Trophoblast cell (in vitro differentiated cells and primary cell): ENCODE results near the gene EFCAB5.
"Not testable (repeated sequence)": the region's sequence is repeated elsewhere in the genome, so short reads cannot be mapped to it uniquely, and the experiment has no call there.

Source experiments
- DNase-seq, 2 donors: peaks; one replicate each; pipeline ENCODE4 v3.0.0-alpha.2; 2016
- H2AFZ ChIP-seq: 2 replicates; pipeline ENCODE4 v1.6.1; 2013; ENCODE audit warnings: low read length, moderate library complexity, mild to moderate bottlenecking; ENCODE audit not compliant: insufficient read depth, poor library complexity
- H2AK5ac ChIP-seq: 2 replicates; pipeline ENCODE4 v1.6.1; 2013; ENCODE audit warnings: mild to moderate bottlenecking, low read length
- H2BK120ac ChIP-seq: 2 replicates; pipeline ENCODE4 v1.6.1; 2013; ENCODE audit warnings: low read length, mild to moderate bottlenecking, moderate library complexity; ENCODE audit not compliant: insufficient read depth, poor library complexity
- H2BK12ac ChIP-seq: 2 replicates; pipeline ENCODE4 v1.6.1; 2013; ENCODE audit warnings: mild to moderate bottlenecking, low read length, moderate library complexity
- H2BK5ac ChIP-seq: 2 replicates; pipeline ENCODE4 v1.6.1; 2013; ENCODE audit warnings: low read length, low read depth, moderate library complexity, mild to moderate bottlenecking; ENCODE audit not compliant: poor library complexity
- H3K14ac ChIP-seq: 2 replicates; pipeline ENCODE4 v1.6.1; 2013; ENCODE audit warnings: mild to moderate bottlenecking, low read length
- H3K18ac ChIP-seq: 2 replicates; pipeline ENCODE4 v1.6.1; 2013; ENCODE audit warnings: mild to moderate bottlenecking, low read length
- H3K23ac ChIP-seq: 2 replicates; pipeline ENCODE4 v1.6.1; 2013; ENCODE audit warnings: low read length
- H3K27ac ChIP-seq: 2 replicates; pipeline ENCODE4 v1.5.1; 2013; ENCODE audit warnings: low read depth, mild to moderate bottlenecking, inconsistent platforms, low read length, moderate library complexity
- H3K27me3 ChIP-seq: 2 replicates; pipeline ENCODE4 v1.6.1; 2013; ENCODE audit warnings: inconsistent platforms, mild to moderate bottlenecking, low read length, moderate library complexity; ENCODE audit not compliant: insufficient read depth
- H3K36me3 ChIP-seq, 2 experiments: 1 replicate in 1 of 2; 2 replicates in 1 of 2; pipeline ENCODE4 v1.6.1; 2013; ENCODE audit warnings: low read length in 2 of 2, mild to moderate bottlenecking in 2 of 2, moderate library complexity in 1 of 2; ENCODE audit not compliant: insufficient read depth in 2 of 2, control insufficient read depth in 1 of 2
- H3K4ac ChIP-seq: 2 replicates; pipeline ENCODE4 v1.6.1; 2013; ENCODE audit warnings: low read depth, mild to moderate bottlenecking, low read length, moderate library complexity
- H3K4me1 ChIP-seq, 2 experiments: 1 replicate in 1 of 2; 2 replicates in 1 of 2; pipeline ENCODE4 v1.6.1; 2013; ENCODE audit warnings: low read length in 2 of 2, mild to moderate bottlenecking in 2 of 2, moderate library complexity in 1 of 2; ENCODE audit not compliant: insufficient read depth in 2 of 2, control insufficient read depth in 1 of 2
- H3K4me2 ChIP-seq: 2 replicates; pipeline ENCODE4 v1.6.1; 2013; ENCODE audit warnings: inconsistent platforms, mild to moderate bottlenecking, low read length, moderate library complexity
- H3K4me3 ChIP-seq: 2 replicates; pipeline ENCODE4 v1.5.1; 2013; ENCODE audit warnings: mild to moderate bottlenecking, low read depth, low read length, inconsistent platforms
- H3K79me1 ChIP-seq: one replicate; pipeline ENCODE4 v1.6.1; 2013; ENCODE audit warnings: low read length
- H3K79me2 ChIP-seq: 2 replicates; pipeline ENCODE4 v1.6.1; 2013; ENCODE audit warnings: low read length, mild to moderate bottlenecking; ENCODE audit not compliant: control insufficient read depth, insufficient read depth, poor library complexity
- H3K9ac ChIP-seq: 2 replicates; pipeline ENCODE4 v1.6.1; 2013; ENCODE audit warnings: mild to moderate bottlenecking, low read length
- H3K9me3 ChIP-seq: 2 replicates; pipeline ENCODE4 v1.6.1; 2013; ENCODE audit warnings: low read depth, mild to moderate bottlenecking, control low read depth, inconsistent platforms, low read length; ENCODE audit not compliant: insufficient read depth
- H4K12ac ChIP-seq: 2 replicates; pipeline ENCODE4 v1.6.1; 2013; ENCODE audit warnings: low read depth, mild to moderate bottlenecking, low read length, moderate library complexity
- H4K8ac ChIP-seq: 2 replicates; pipeline ENCODE4 v1.6.1; 2013; ENCODE audit warnings: low read depth, mild to moderate bottlenecking, low read length, moderate library complexity
- H4K91ac ChIP-seq: one replicate; pipeline ENCODE4 v1.6.1; 2013; ENCODE audit warnings: low read depth, mild to moderate bottlenecking, low read length, moderate library complexity
- WGBS: extraction: QIAGEN DNeasy Blood & Tissue Kit; methylation state at CpG from one replicate; pipeline ENCODE4 v1.1.7; 2013; ENCODE audit warnings: missing lambda C conversion rate; ENCODE audit not compliant: insufficient read length, insufficient coverage; ENCODE audit errors: extremely low coverage; 5-methylcytosine and 5-hydroxymethylcytosine counted together

EFCAB5 gene

DNA sequence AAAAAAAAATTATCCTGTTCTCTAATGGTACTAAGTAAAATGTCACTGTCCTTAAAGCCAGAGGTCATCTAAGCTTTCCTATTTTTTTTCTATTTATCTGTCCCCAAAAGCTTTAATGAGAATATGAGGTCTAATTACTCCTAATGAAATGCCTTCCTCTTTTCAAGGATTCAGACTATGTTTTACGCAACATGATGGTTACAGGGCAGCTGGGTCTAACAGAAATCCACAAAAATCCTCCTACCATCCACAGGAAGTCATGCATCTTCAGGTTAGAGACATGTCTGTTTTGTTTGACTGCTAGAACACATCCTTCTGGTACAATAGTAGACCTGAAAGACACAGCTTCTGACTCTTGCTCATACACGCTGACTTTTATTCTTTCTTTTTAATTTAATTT, 145.5 kb downstream of the EFCAB5 start:
- Histone ChIP-seq H3K4ac (no peak overlapping the region), H4K8ac (no peak overlapping the region), H3K18ac (no peak overlapping the region), H2AFZ (no peak overlapping the region), H3K9me3 (no peaks in the 10 kb centered on the region), H3K14ac (no peak overlapping the region), H3K79me2 (no peaks in the 10 kb centered on the region), H2BK12ac (no peak overlapping the region), H2AK5ac (no peak overlapping the region), H4K91ac (no peak overlapping the region), H3K4me2 (no peak overlapping the region), H3K27me3 (no peaks in the 10 kb centered on the region), H2BK120ac (no peak overlapping the region), H3K36me3 (no peaks in the 10 kb centered on the region), H3K27ac (no peak overlapping the region), H3K4me3 (no peak overlapping the region), H3K23ac (no peak overlapping the region), H3K79me1 (no peaks in the 10 kb centered on the region), H4K12ac (no peak overlapping the region), H3K9ac (no peak overlapping the region), H3K4me1 (no peaks in the 10 kb centered on the region), H2BK5ac (no peak overlapping the region)
- WGBS: no CpG with 5 or more reads among the region's 2 CpGs
- DNase-seq: no peak

DNA sequence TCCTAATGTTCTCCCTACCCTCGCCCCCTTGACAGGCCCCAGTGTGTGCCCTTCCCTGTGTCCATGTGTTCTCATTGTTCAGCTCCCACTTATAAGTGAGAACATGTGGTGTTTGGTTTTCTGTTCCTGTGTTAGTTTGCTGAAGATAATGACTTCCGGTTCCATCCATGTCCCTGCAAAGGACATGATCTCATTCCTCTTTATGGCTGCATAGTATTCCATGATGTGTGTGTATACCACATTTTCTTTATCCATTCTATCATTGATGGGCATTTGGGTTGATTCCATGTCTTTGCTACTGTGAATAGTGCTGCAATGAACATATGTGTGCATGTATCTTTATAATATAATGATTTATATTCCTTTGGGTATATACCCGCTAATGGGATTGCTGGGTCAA, 146.0 kb downstream of the EFCAB5 start:
- not testable (repeated sequence) for H3K4me2 ChIP-seq, H4K91ac ChIP-seq, DNase-seq, H3K9me3 ChIP-seq, H3K4me3 ChIP-seq, H3K18ac ChIP-seq, H3K14ac ChIP-seq, H3K4ac ChIP-seq, H3K79me1 ChIP-seq, H3K23ac ChIP-seq, H4K12ac ChIP-seq, H2AK5ac ChIP-seq, H3K27me3 ChIP-seq, H3K27ac ChIP-seq, H2BK5ac ChIP-seq, H3K4me1 ChIP-seq, H2BK12ac ChIP-seq, H2AFZ ChIP-seq, H3K79me2 ChIP-seq, H4K8ac ChIP-seq, H3K9ac ChIP-seq, H3K36me3 ChIP-seq, H2BK120ac ChIP-seq
- no CpG with 5 or more reads among the region's 3 CpGs for WGBS

DNA sequence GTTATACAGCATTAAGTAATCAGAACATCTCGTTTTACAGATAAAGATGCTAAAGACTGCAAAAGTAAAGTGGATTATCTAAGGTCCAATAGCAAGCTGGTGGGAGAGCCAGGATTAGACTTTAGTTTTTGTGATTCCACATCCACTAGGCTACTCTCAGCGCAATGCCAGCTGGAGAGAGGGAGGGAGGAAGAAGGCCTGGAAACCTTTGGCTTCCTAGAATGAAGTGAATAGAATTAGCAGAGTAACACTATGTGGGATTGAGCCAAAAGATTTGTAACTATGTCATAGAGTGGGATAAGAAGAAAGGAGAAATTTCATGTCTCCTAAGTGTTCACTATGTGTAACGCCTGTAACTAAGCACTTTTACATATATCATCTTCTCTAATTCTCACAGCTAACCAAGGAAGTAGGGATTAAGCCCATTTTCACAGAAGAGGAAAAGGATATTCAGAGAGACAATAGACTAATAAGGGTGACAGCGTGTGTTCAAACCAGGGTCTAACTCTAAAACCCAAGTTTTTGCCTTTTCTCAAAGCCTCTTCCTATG, 149.8 kb downstream of the EFCAB5 start:
- Histone ChIP-seq H3K36me3 (no peaks in the 10 kb centered on the region), H3K4ac (no peak overlapping the region), H3K18ac (no peak overlapping the region), H3K27ac (no peak overlapping the region), H3K23ac (no peak overlapping the region), H2BK120ac (no peak overlapping the region), H3K4me2 (no peak overlapping the region), H3K79me2 (no peaks in the 10 kb centered on the region), H4K91ac (no peak overlapping the region), H3K9me3 (no peaks in the 10 kb centered on the region), H4K8ac (no peak overlapping the region), H2BK5ac (no peak overlapping the region), H3K4me1 (no peaks in the 10 kb centered on the region), H3K27me3 (no peaks in the 10 kb centered on the region), H2AFZ (no peak overlapping the region), H3K14ac (no peak overlapping the region), H3K79me1 (no peaks in the 10 kb centered on the region), H3K9ac (no peak overlapping the region), H3K4me3 (no peak overlapping the region), H2BK12ac (no peak overlapping the region), H2AK5ac (no peak overlapping the region), H4K12ac (no peak overlapping the region)
- no CpG with 5 or more reads among the region's 4 CpGs for WGBS
- no peak for DNase-seq

DNA sequence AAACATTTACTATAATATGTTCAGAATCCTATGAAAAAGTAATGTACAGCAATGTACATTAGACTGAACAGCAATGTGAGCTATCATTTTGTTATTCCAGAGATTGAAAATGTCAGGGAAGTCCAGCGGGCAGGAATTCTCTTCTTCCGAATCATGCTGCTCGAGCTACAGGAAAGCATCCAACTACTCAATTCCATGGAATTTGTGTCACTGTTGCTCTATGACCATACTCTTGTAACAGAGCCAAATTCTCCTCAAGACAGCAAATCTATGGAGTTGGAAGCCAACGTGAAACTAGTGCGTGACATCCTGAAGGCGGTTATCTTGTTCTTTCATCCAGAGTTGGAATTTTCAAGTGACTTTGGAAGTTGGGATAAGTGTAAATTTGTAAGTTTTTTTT, 150.3 kb downstream of the EFCAB5 start:
- H2AK5ac ChIP-seq: no peak overlapping the region
- H3K9me3 ChIP-seq: no peaks in the 10 kb centered on the region
- no peak overlapping the region for H2BK120ac ChIP-seq
- H3K9ac ChIP-seq: no peak overlapping the region
- no peak overlapping the region for H2BK12ac ChIP-seq
- H2AFZ ChIP-seq: no peak overlapping the region
- DNase-seq: peak; percentile 45 to 63
- H3K27ac ChIP-seq: no peak overlapping the region
- no peak overlapping the region for H3K4ac ChIP-seq
- no peak overlapping the region for H3K4me3 ChIP-seq
- H3K18ac ChIP-seq: no peak overlapping the region
- H3K79me1 ChIP-seq: no peaks in the 10 kb centered on the region
- H4K12ac ChIP-seq: no peak overlapping the region
- H3K27me3 ChIP-seq: no peaks in the 10 kb centered on the region
- no peaks in the 10 kb centered on the region for H3K4me1 ChIP-seq
- H4K8ac ChIP-seq: no peak overlapping the region
- H3K4me2 ChIP-seq: no peak overlapping the region
- H3K79me2 ChIP-seq: no peaks in the 10 kb centered on the region
- no peaks in the 10 kb centered on the region for H3K36me3 ChIP-seq
- no CpG with 5 or more reads among the region's 6 CpGs for WGBS
- no peak overlapping the region for H3K14ac ChIP-seq
- H2BK5ac ChIP-seq: no peak overlapping the region
- H4K91ac ChIP-seq: no peak overlapping the region
- H3K23ac ChIP-seq: no peak overlapping the region
